Heart right ventricle (tissue), 16 donors: ENCODE data around the gene SMARCA4. TPM values are rescaled to one million over a fixed set of nuclear protein-coding genes. Genes with fewer than 3 reads are reported as not detected.

Source experiments
- ATAC-seq, 8 donors: fragments of 200-7000 bp; cut with Tn5 transposase; one replicate each; pipeline ENCODE4 v1.9.1; 2020; ENCODE audit warnings: mild to moderate bottlenecking in 8 of 8, moderate library complexity in 8 of 8, moderate number of reproducible peaks in 1 of 8
- DNase-seq, 2 donors: peaks; one replicate each; pipeline ENCODE4 v3.0.0-alpha.2; 2020
- H3K27ac ChIP-seq, 10 donors: fragments of 200-600 bp; sonication (generic) in 2 of 10; one replicate each; pipeline versions ENCODE4 v1.5.0 to v1.8.0; 2020 to 2022; ENCODE audit warnings: mild to moderate bottlenecking in 3 of 10
- H3K27me3 ChIP-seq, 7 donors: fragments of 200-600 bp; one replicate each; pipeline ENCODE4 v1.8.0; 2021 to 2022; ENCODE audit warnings: mild to moderate bottlenecking in 2 of 7
- H3K36me3 ChIP-seq, 9 donors: fragments of 200-600 bp; sonication (generic) in 1 of 9; one replicate each; pipeline versions ENCODE4 v1.5.0 to v1.8.0; 2020 to 2022; ENCODE audit warnings: mild to moderate bottlenecking in 2 of 9
- H3K4me1 ChIP-seq, 9 donors: fragments of 200-600 bp; sonication (generic) in 1 of 9; one replicate each; pipeline versions ENCODE4 v1.5.0 to v1.8.0; 2020 to 2022; ENCODE audit warnings: mild to moderate bottlenecking in 4 of 9
- H3K4me3 ChIP-seq, 10 donors: fragments of 200-600 bp; sonication (generic) in 2 of 10; one replicate each; pipeline versions ENCODE4 v1.5.0 to v1.8.0; 2020 to 2022; ENCODE audit warnings: mild to moderate bottlenecking in 7 of 10, moderate library complexity in 2 of 10
- H3K9me3 ChIP-seq, 11 donors: fragments of 200-600 bp in 10 of 11; sonication (generic) in 2 of 11; one replicate each; pipeline versions ENCODE4 v1.5.0 to v1.8.0; 2013 to 2022; ENCODE audit warnings: mild to moderate bottlenecking in 2 of 11, control low read depth in 1 of 11, moderate library complexity in 1 of 11
- WGBS, 2 donors: extraction: QIAGEN DNeasy Blood & Tissue Kit; methylation state at CpG; one replicate each; pipeline ENCODE4 v1.1.7; 2013; ENCODE audit warnings: inconsistent platforms in 1 of 2; 5-methylcytosine and 5-hydroxymethylcytosine counted together
- intact Hi-C, 10 donors: fragments of 100-400 bp; cut with DNase I; formaldehyde crosslinking; loops; one replicate each; pipeline versions ENCODE4 v1.11.1 to v1.14.2; 2022
- polyA plus RNA-seq, 2 donors: library from polyadenylated mRNA; stranded (reverse); fragments of 200-250 nt; gene quantifications; one replicate each; pipeline ENCODE4 v1.2.3, GENCODE V29; 2013
- total RNA-seq, 10 donors: library from RNA; stranded (reverse); fragmentation: NEBNext Ultra II Directional in 3 of 10; extraction: Animal tissue kit (Norgen Biotek cat#: 25700) in 3 of 10; gene quantifications; one replicate each; pipeline versions ENCODE4 v1.2.1 to v1.2.4, GENCODE V29; 2021 to 2023
- TF ChIP-seq, protein P1 (sequence below), 9 donors: fragments of 200-600 bp; sonication (generic) in 2 of 9; IDR thresholded peaks; one replicate each; pipeline versions ENCODE4 v1.5.0 to v1.8.0; 2021 to 2022; ENCODE audit warnings: antibody characterized with exemption in 9 of 9, mild to moderate bottlenecking in 5 of 9, moderate library complexity in 1 of 9
- donor health status: Arrhythmogenic right ventricular cardiomyopathy.
- donor health status: ischemic (EF 13 %, LVEDD 7.1; RV severe dilation, severe dysfunction).
- donor health status: healthy with polysubstance abuse.
- donor health status: DM: no; HTN: yes; CAD: no.
- donor health status: DM: no; HTN: no; CAD: no.
- donor health status: ischemic (EF 25% LVEDD 6.9; RV normal size, moderate dysfunction).
- donor health status: ischemic (EF 25% LVEDD 5.7; RV mildly dilated, moderate dysfunction).
- donor health status: healthy.
- donor health status: DM: yes; HTN: yes; CAD: no.
- donor health status: Ischemic cardiomyopathy.
- donor health status: ischemic (EF 35%, LVEDD 5.7; RV mildly dilated, moderate dysfunction).
- donor health status: nonischemic (EF 11% LVEDD 7.7; RV severe dilation, severe dysfunction).
- donor health status: DM: yes; HTN: yes; CAD: no.
- donor health status: PGD.
- donor health status: ischemic (EF 29% LVEDD 5.4; RV normal size, mild dysfunction).
- donor health status: nonischemic (EF 23%, LVEDD 6.1; RV moderate dilation, normal function).

The SMARCA4 gene
- total and polyA plus RNA-seq, 12 donors = 35.2 to 64.8 (median 44.5) TPM

DNA sequence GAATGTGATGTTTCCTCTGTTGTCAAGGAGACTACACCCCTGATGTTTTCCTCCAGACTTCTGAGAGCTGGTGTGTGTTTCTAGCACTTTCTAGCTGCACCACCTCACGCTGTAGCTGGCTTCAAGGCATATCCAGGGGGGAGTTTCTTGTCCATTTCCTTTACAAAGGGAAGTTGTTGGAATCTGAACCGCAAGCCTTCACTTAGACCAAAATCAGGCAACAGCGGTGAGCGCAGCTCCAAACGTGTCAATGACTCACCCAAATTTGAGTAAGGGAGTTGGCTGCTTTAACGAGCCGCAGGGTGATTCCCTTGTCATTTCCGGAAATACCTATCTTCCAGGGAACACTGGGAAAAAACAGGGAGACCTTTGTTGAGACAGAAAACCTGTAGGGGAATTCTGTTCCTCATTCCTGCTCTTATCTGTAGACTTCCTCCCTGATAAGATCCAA, 130.9 kb downstream of the SMARCA4 start:
- H3K4me1 ChIP-seq = peaks cover 9 to 83% (median 66%) of the 10 kb centered on the region in 9 donors
- peak in 1 of 2 donors; percentile 66 for DNase-seq
- intact Hi-C loops = loop anchor here in 1 of 10 donors (5.0 kb wide), 1 partner anchor 54 kb away; no protein-coding TSS in a partner anchor

DNA sequence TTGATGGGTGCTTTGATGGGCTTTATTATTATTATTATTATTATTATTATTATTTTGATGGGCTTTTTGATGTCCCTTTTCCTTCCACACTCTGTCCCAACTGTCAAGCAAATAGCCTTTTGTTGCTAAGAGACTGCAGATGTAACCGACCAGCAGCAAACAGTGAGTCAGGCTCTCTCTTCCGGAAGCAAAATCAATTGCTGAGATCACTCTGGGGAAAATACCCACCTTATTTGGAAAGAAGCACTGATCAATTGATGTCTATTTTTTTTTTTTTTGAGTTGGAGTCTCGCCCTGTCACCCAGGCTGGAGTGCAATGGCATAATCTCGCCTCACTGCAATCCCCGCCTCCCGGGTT, 131.3 kb downstream of the SMARCA4 start:
- Histone ChIP-seq H3K36me3 (peaks cover 0 to 23% (median 0%) of the 10 kb centered on the region in 9 donors), H3K27ac (peak overlapping the region; percentile 91 to 99 (median 96)), H3K4me3 (peak overlapping the region in 5 of 10 donors; percentile 63 to 82 (median 74)), H3K27me3 (no peaks in the 10 kb centered on the region), H3K9me3 (no peaks in the 10 kb centered on the region), H3K4me1 (peaks cover 9 to 87% (median 69%) of the 10 kb centered on the region in 9 donors)
- intact Hi-C loops = loop anchor here in 1 of 10 donors (5.0 kb wide), 1 partner anchor 55 kb away; no protein-coding TSS in a partner anchor
- DNase-seq (no peak), ATAC-seq (no peak)
- TF ChIP-seq, protein P1, sequence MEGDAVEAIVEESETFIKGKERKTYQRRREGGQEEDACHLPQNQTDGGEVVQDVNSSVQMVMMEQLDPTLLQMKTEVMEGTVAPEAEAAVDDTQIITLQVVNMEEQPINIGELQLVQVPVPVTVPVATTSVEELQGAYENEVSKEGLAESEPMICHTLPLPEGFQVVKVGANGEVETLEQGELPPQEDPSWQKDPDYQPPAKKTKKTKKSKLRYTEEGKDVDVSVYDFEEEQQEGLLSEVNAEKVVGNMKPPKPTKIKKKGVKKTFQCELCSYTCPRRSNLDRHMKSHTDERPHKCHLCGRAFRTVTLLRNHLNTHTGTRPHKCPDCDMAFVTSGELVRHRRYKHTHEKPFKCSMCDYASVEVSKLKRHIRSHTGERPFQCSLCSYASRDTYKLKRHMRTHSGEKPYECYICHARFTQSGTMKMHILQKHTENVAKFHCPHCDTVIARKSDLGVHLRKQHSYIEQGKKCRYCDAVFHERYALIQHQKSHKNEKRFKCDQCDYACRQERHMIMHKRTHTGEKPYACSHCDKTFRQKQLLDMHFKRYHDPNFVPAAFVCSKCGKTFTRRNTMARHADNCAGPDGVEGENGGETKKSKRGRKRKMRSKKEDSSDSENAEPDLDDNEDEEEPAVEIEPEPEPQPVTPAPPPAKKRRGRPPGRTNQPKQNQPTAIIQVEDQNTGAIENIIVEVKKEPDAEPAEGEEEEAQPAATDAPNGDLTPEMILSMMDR (IDR thresholded peaks at IDR 0.05) = no peak
- WGBS, 2 donors = 48 to 68% methylated on average over 6 of the region's 6 CpGs

More for the DNA sequence above, 130.9 kb downstream of the SMARCA4 start:
- Histone ChIP-seq H3K36me3 (peaks cover 0 to 19% (median 0%) of the 10 kb centered on the region in 9 donors), H3K27me3 (no peaks in the 10 kb centered on the region), H3K27ac (peak overlapping the region; percentile 91 to 99 (median 96)), H3K4me3 (peak overlapping the region in 8 of 10 donors; percentile 53 to 84 (median 70)), H3K9me3 (no peaks in the 10 kb centered on the region)
- TF ChIP-seq, protein P1 (IDR thresholded peaks at IDR 0.05) = no peak
- ATAC-seq = peak in 5 of 8 donors; percentile 2 to 44 (median 26)
- 28 to 36% methylated on average over 8 of the region's 8 CpGs for WGBS, 2 donors

DNA sequence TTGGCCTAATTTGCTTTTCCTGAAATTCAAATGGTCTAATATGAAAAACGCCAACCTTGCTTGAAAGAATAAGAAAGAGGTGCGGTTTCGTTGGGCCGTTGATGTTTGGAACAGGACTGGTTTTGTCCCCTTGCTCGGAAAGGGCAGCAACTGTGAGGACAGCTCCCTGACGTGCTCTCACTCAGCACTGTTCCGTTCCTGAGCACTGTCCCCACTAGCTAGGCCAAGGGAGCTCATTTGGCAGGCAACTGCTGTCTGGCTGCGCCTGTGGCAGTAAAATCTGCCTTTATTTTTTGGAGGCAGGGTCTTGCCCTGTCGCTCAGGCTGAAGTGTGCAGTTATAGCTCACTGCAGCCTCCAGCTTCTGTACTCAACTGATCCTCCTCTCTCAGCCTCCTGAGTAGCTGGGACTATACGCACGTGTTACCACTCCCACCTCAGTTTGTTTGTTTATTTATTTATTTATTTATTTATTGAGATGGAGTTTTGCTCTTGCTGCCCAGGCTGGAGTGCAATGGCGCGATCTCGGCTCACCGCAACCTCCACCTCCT, 132.9 kb downstream of the SMARCA4 start:
- Histone ChIP-seq H3K4me1 (peaks cover 11 to 83% (median 63%) of the 10 kb centered on the region in 9 donors), H3K4me3 (no peak overlapping the region), H3K27ac (peak overlapping the region in 9 of 10 donors; percentile 13 to 99 (median 96)), H3K27me3 (no peaks in the 10 kb centered on the region), H3K36me3 (peaks cover 0 to 31% (median 0%) of the 10 kb centered on the region in 9 donors), H3K9me3 (peaks cover 0 to 5% (median 0%) of the 10 kb centered on the region in 11 donors)
- TF ChIP-seq, protein P1 (IDR thresholded peaks at IDR 0.05) = no peak
- 92 to 93% methylated on average over 15 of the region's 15 CpGs for WGBS, 2 donors
- DNase-seq (no peak), ATAC-seq (no peak)
- intact Hi-C loops = loop anchor here in 1 of 10 donors (5.0 kb wide), 1 partner anchor 56 kb away; no protein-coding TSS in a partner anchor

DNA sequence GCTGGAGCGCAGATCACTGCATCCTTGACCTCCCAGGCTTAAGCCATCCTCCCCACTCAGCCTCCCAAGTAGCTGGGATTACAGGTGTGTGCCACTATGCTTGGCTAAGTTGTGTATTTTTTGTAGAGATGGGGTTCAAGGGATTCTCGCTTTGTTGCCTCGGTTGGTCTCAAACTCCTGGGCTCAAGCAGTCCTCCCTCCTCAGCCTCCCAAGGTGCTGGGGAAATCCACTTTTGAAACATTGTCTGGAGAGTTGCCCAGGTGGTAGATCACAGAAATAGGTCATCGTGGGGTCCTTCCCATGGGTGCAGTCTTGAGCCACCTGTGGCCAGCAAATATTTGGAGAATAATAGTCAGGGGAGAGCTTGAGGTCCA, 133.7 kb downstream of the SMARCA4 start:
- WGBS, 2 donors = 85 to 88% methylated on average over 4 of the region's 4 CpGs
- Histone ChIP-seq H3K27me3 (no peaks in the 10 kb centered on the region), H3K4me3 (peak overlapping the region in 2 of 10 donors; percentile 2 to 8), H3K27ac (peak overlapping the region in 9 of 10 donors; percentile 67 to 99 (median 95)), H3K4me1 (peaks cover 11 to 76% (median 60%) of the 10 kb centered on the region in 9 donors), H3K36me3 (peaks cover 0 to 38% (median 0%) of the 10 kb centered on the region in 9 donors), H3K9me3 (peaks cover 0 to 11% (median 4%) of the 10 kb centered on the region in 11 donors)
- intact Hi-C loops = loop anchor here in 1 of 10 donors (5.0 kb wide), 1 partner anchor 57 kb away; no protein-coding TSS in a partner anchor
- TF ChIP-seq, protein P1 (IDR thresholded peaks at IDR 0.05) = no peak
- ATAC-seq = no peak
- no peak for DNase-seq
